ENCODE measurements around the gene ANKFN1.

ANKFN1 gene

GRCh38 chr17:56497132-56497531 lies 343.9 kb downstream of the ANKFN1 start:
- no peak for DNase-seq (ENCODE audit: low read depth)
- TF ChIP-seq CTCF (IDR thresholded peaks at IDR 0.05; ENCODE audit: low read length, missing control alignments), result no peak
- no peak overlapping the region for H3K4me3 ChIP-seq (replicated peaks; ENCODE audit: low read depth, low read length)

GRCh38 chr17:56499799-56500388 lies 346.6 kb downstream of the ANKFN1 start:
- no peak overlapping the region for H3K4me3 ChIP-seq (replicated peaks; ENCODE audit: low read depth, low read length)
- peak; percentile 23 for TF ChIP-seq CTCF (IDR thresholded peaks at IDR 0.05; ENCODE audit: low read length, missing control alignments)
- DNase-seq (ENCODE audit: low read depth), result peak; percentile 25

- TF ChIP-seq CTCF (IDR thresholded peaks at IDR 0.05; ENCODE audit: low read length, missing control alignments), result no peak
- DNase-seq (ENCODE audit: low read depth), result no peak
- H3K4me3 ChIP-seq (replicated peaks; ENCODE audit: low read depth, low read length), result no peak overlapping the region
These were observed 348.9 kb downstream of the ANKFN1 start for GRCh38 chr17:56502120-56502654.

GRCh38 chr17:56505154-56505756 lies 352.0 kb downstream of the ANKFN1 start:
- TF ChIP-seq CTCF (IDR thresholded peaks at IDR 0.05; ENCODE audit: low read length, missing control alignments), result no peak
- no peak overlapping the region for H3K4me3 ChIP-seq (replicated peaks; ENCODE audit: low read depth, low read length)
- no peak for DNase-seq (ENCODE audit: low read depth)

- DNase-seq (ENCODE audit: low read depth), result no peak
- no peak for TF ChIP-seq CTCF (IDR thresholded peaks at IDR 0.05; ENCODE audit: low read length, missing control alignments)
- no peak overlapping the region for H3K4me3 ChIP-seq (replicated peaks; ENCODE audit: low read depth, low read length)
These were observed 353.1 kb downstream of the ANKFN1 start for GRCh38 chr17:56506349-56506748.

GRCh38 chr17:56510554-56511342 lies 357.5 kb downstream of the ANKFN1 start:
- no peak for TF ChIP-seq CTCF (IDR thresholded peaks at IDR 0.05; ENCODE audit: low read length, missing control alignments)
- no peak for DNase-seq (ENCODE audit: low read depth)
- no peak overlapping the region for H3K4me3 ChIP-seq (replicated peaks; ENCODE audit: low read depth, low read length)

All from fibroblast of pulmonary artery (primary cell).